Measurements from ENCODE around the gene LBH.
A peak's percentile ranks its signal among the peaks of the same experiment; 100 is the strongest.

Gene LBH

GRCh38 chr2:30217644-30218337, 13.5 kb upstream of the LBH start:
- no peak for DNase-seq (ENCODE audit: low read depth)

- no peak for DNase-seq (ENCODE audit: low read depth)
Measured at GRCh38 chr2:30218338-30218713, 13.0 kb upstream of the LBH start.

GRCh38 chr2:30218814-30219213, 12.5 kb upstream of the LBH start:
- no peak for DNase-seq (ENCODE audit: low read depth)

- DNase-seq (ENCODE audit: low read depth), result no peak
Measured at GRCh38 chr2:30219886-30220875, 11.2 kb upstream of the LBH start.

GRCh38 chr2:30221531-30221930, 9.8 kb upstream of the LBH start:
- no peak for DNase-seq (ENCODE audit: low read depth)

- DNase-seq (ENCODE audit: low read depth), result no peak
Measured at GRCh38 chr2:30222031-30222430, 9.3 kb upstream of the LBH start.

GRCh38 chr2:30222636-30223360, 8.5 kb upstream of the LBH start:
- DNase-seq (ENCODE audit: low read depth), result no peak

- no peak for DNase-seq (ENCODE audit: low read depth)
Measured at GRCh38 chr2:30223413-30223874, 7.9 kb upstream of the LBH start.

- DNase-seq (ENCODE audit: low read depth), result no peak
Measured at GRCh38 chr2:30224151-30224550, 7.2 kb upstream of the LBH start.

- DNase-seq (ENCODE audit: low read depth), result no peak
Measured at GRCh38 chr2:30225131-30225762, 6.1 kb upstream of the LBH start.

- no peak for DNase-seq (ENCODE audit: low read depth)
Measured at GRCh38 chr2:30226144-30227032, 4.9 kb upstream of the LBH start.

- DNase-seq (ENCODE audit: low read depth), result no peak
Measured at GRCh38 chr2:30229596-30229995, 1.7 kb upstream of the LBH start.

GRCh38 chr2:30230497-30231211, 680 bp upstream of the LBH start:
- no peak for DNase-seq (ENCODE audit: low read depth)

- DNase-seq (ENCODE audit: low read depth), result no peak
Measured at GRCh38 chr2:30231996-30232800, 864 bp downstream of the LBH start.

- no peak for DNase-seq (ENCODE audit: low read depth)
Measured at GRCh38 chr2:30232801-30233130, 1.4 kb downstream of the LBH start.

- no peak for DNase-seq (ENCODE audit: low read depth)
Measured at GRCh38 chr2:30233271-30234009, 2.1 kb downstream of the LBH start.

GRCh38 chr2:30234180-30234971, 3.0 kb downstream of the LBH start:
- DNase-seq (ENCODE audit: low read depth), result peak; percentile 74

Data from non-pigmented ciliary epithelial cell (primary cell).